ENCODE measurements around the gene GPR183.

Gene GPR183

DNA sequence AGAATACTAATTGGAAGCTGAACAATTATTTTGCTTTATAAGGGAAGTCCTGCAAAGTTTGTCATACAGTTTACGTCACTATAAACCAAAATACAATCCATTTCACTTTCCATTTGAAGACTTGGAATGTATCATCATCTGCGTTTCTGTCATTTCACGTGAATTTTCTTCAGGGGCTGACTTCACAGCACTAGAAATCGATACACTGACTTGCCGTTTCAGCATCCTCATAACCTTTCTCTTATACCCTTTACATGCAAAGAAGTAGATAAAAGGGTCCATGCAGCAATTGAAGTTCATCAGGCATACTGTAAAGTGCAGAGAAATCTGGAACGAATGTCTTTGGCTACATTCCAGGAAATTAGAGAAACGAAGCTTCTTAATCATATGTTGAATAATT lies 12.2 kb downstream of the GPR183 start:
- no peak for DNase-seq (ENCODE audit: low read depth, low spot score)

DNA sequence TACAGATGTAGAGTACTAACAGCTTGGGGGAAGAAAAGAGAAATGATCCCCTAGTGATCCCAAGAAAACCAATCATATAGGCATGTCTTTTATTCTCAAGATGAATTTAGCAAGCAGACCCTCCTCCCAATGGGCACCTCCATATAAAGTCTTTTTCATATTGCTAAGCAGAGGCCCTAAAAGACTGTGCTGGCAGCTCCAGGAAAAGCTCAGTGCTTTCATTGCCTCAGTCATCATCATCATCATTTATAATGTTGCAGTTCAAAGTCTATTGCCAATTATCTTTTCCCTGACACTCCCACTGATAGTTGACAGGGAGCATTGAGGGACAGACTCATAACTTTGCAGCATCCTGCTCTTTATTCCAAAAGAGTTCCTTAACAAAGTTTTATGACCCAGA lies 13.0 kb downstream of the GPR183 start:
- DNase-seq (ENCODE audit: low read depth, low spot score), result no peak

DNA sequence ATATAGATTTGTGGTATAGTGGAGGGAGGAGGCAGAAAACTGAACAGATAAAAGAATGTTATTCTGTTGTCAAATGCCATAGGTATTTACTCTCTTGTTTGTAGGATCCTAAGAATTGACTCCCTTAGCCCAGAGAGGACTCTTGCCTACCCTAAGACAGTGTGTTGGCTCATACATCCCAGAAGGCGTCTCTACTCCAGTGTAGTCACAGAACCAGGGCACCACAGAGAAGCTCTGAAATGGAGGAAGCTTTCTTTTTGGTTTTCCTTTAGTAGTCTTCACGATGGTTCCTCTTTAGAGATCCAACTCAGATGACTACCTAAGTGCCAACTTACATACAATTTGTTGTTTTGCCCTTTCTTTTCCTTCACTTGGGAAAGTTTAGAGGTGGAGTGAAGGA lies 14.0 kb downstream of the GPR183 start:
- DNase-seq (ENCODE audit: low read depth, low spot score), result no peak

DNA sequence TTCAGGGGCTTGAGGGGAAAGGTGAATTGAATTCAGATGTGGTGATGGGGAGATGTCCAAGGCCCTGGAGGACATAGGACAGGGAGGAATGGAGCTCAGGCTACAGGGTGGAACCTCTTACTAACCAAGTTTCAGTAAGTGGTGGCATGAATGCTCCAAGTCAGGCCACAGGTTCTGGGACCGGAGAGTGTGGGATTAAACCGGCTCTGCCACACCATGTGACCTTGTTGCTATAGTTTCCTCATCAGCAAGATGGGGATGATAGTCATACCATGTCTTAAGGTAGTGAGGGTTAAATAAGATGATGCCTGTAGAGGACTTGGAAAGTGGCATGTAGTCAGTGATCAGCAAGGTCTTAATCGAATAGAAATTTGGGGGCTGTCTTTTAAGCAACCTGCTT lies 16.3 kb downstream of the GPR183 start:
- DNase-seq (ENCODE audit: low read depth, low spot score), result no peak

DNA sequence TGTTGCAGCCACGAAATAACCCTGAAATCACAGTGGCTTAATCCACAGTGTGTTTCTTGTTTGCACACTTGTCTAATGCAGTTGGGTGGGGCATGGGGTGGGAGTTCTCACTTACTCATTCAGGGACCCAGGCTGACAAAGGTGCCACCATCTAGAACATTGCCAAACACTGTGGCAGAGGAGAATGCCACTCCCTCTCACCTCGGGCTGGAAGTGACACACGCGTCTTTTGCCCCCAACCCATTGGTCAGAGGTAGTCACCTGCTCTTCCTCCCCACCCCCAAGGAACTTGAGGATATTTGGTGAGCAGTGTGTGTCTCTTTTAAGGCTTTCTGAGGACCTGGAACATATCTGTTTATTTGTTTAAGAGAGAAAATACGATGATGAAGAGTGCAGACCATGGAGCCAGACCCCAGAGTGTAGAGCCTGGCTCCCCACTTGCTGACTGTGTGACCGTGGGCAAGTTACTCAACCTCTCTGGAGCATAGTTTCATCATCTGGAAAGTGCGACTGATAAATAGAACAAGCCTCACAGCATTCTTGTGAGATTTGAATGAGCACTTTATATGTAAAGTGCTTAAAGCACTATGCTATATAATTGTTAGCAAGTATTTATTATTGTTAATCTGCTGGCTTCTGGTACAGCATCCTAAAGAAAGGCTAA lies 17.4 kb downstream of the GPR183 start:
- no peak for DNase-seq (ENCODE audit: low read depth, low spot score)

DNA sequence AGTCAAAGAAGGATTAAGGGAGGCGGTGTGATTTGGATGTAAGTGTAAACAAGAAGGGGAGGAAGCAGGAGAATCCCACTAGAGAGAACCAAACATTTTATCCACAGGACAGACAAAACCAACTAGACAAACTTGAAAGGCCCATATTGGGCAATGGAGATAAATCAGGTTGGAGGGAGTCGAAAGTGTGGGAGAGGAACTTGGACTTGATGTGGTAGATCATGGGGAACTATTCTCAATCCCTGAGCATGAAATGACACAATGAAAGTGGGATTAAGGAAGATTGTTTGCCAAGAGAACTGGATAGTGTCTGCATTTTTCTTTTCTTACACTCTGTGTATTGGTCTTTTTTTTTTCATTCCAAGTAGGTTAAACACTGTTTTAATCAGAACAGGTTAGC lies 17.9 kb downstream of the GPR183 start:
- DNase-seq (ENCODE audit: low read depth, low spot score), result no peak

DNA sequence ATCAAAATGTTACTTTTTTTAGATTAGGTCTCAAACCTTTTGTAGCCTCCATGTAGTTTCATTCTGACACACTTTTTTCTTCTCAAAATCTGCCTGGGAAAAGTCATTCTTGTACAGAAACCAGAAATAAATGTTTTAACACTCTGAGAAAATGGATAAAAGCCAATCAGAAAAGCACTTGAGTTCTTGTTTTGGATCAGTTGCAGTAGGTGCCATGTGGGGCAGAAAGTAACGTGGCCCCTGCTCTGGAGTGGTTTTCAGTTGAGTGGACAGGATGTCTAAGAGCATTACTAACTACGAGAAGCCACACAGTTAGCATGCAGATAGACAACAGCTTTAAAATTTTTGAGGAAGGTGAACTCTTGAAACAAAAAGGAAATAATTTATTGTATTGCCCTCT lies 19.1 kb downstream of the GPR183 start:
- no peak for DNase-seq (ENCODE audit: low read depth, low spot score)

DNA sequence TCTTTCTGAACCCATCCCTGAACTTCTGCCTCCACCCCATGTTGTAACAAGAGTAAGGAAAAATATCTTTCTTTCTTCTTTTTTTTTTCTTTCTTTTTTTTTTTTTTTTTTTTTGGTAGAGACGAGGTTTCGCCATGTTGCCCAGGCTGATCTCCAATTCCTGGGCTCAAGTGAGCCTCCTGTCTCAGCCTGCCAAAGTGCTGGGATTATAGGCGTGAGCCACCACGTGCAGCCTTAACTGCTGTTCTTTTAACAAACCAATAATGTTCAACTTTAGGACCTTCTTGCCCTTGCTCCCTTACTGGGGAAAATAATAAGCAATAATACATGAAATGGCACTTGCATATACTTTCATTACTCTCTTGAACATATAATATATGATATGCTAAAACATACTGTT lies 19.6 kb downstream of the GPR183 start:
- no peak for DNase-seq (ENCODE audit: low read depth, low spot score)

DNA sequence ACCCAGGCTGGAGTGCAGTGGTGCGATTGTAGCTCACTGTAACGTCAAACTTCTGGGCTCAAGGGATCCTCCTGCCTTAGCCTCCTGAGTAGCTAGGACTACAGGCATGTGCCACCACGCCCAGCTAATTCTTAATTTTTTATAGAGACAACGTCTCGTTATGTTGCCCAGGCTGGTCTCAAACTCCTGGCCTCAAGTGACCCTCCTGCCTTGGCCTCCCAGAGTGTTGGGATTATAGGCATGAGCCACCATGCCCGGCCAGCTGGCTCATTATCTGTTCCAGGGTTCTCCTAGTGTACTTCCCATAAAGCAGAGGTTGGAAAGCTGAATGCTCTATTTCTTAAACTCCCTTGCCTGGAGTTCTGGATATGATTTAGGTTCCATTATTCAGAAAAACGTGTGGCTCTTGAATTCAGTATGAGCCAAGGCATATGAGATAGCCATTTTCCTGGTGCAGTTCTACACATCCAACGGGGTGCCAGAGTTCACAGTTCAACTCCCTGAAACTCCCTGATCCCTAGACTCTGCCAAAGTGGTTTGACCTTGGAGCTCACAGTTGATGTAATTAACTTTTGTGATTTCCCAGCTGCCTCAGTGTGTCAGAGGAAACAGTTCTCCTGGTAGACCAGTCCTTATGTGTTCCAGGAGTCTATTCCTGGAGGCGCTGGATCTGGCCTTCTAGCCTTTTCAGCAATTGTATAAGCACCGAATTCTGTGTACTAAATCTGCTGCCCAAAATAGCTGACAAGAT lies 21.6 kb downstream of the GPR183 start:
- DNase-seq (ENCODE audit: low read depth, low spot score), result no peak

DNA sequence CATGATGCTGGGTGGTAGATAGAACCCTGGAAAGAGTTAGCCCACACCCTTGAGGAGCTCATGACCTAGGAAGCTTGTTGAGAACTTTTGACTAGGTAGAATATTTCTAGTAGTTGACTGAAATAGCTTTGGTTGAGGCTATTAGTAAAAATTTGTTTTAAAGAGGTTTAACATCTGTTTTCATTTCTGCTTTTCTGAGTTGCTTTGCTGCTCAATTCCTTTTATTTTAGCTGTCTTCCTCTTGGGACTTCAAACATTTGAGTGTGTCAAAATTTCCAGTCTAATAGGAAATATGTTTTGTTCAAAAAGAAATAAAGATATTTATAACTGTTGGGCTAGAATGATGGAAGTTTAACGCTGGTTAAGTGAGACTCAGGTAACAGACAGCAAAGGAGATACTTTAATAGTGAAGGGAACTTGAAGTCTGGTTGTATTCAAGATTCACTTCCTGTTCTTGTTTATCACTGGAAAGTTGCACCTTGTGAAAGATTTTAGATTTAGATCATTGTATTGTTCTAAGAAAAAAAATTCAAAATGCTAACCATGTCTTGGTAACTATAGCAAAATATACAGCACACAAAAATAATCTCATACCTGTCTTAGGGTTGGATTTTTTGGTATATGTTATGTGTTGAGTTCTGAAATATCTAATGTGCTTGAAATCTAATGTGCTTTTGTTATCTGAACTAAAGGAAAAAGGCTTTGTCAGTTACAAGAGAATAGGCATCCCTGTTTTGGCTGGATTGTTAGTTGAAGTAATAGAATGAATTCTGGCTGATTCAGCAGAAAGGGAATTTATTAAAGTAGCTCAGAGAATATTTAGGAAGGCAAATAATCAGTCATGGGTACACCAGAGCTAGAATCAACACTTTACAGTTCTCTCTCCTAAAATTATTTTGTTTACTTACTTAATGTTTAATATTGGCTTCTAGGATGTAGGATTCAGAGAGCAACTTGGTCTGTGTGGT lies 24.7 kb downstream of the GPR183 start:
- DNase-seq (ENCODE audit: low read depth, low spot score), result no peak

DNA sequence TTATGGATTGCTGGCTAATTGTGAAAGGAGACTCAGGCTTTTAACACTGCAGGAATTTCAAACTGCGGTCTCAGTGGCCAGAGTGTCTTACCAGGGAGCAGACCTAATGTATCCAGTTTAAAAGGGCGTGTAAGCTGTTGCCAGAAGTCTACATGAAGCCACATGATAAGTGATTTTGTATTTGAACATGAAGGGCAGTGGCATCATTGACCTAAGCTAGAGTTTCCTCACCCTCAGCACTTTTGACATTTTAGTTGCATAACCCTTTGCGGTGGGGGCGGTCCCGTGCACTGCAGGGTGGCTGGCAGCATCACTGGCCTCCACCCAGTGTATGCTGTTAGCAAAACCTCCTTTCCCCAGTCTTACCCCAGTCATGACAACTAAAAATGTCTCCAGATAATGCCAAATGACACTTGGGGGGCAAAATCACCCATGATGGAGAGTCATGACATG lies 25.4 kb downstream of the GPR183 start:
- no peak for DNase-seq (ENCODE audit: low read depth, low spot score)

DNA sequence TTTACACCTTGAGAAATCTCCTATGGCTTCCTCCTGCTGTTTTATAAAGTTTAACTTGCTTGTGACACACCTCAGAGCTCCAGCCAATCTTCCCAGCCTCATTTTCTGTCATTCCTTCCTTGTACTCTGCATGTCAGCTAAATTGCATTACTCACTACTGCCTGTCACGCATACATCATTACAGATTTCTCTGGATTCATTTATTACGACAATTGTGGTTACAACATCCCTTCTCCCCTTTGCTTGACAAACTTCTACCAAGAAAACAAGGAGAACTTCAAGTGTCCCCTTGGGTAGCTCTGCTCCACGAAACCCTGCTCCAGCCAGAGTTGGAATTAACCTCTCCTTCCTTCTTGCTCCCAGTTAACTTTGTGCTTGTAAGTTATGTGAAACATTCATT lies 27.0 kb downstream of the GPR183 start:
- DNase-seq (ENCODE audit: low read depth, low spot score), result no peak

DNA sequence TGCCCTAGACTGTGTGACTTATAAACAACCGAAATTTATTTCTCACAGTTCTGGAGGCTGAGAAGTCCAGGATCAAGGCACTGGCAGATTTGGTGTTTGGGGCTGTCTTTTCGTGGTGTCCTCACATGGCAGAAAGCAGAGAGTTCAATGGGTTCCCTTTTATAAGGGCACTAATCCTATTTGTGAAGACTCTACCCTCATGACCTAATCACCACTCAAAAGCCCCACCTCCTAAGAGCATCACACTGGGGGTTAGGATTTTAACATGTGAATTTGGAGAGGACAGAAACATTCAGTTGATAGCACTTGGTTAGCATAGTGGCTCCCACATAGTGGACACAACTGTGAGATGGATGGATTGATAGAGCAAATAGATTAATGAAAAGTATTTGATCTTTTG lies 27.6 kb downstream of the GPR183 start:
- no peak for DNase-seq (ENCODE audit: low read depth, low spot score)

DNA sequence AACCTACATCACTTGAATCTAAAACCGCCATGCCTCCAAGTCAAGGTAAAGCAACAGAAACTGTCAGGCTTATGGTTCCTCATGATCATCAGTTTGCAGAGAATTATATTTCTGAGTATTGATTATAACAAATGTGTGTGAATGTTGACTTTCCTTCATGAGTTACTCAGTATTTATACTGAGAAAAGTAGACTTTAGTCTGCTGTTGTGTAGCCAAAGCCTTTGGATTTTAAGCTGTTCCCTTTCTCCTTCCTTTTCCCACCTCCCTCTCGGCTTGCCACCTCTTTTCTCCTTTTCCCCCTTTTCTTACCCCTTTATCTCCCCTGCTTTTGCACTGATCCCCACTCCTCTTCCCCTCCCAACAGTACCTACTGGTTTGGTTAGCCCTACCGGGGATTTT lies 28.4 kb downstream of the GPR183 start:
- no peak for DNase-seq (ENCODE audit: low read depth, low spot score)

DNA sequence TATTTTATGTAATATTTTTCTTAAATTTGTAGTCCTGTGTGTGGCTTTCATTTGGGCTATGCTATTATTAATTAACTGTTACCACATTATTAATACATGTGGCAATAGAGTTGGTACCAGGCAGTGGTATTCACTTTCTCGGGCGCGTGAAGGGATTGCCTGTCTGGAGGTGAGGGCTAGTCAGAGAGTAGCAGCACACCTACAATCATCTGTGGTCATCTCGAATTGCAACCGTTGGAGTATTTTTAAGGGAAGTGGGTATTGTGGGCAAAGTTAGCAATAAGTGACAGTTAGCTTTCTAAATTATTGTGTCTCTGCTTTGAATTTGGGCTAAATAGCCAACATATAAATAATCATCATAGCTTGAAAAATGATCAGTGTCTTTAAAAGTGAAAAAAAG lies 29.0 kb downstream of the GPR183 start:
- no peak for DNase-seq (ENCODE audit: low read depth, low spot score)

DNA sequence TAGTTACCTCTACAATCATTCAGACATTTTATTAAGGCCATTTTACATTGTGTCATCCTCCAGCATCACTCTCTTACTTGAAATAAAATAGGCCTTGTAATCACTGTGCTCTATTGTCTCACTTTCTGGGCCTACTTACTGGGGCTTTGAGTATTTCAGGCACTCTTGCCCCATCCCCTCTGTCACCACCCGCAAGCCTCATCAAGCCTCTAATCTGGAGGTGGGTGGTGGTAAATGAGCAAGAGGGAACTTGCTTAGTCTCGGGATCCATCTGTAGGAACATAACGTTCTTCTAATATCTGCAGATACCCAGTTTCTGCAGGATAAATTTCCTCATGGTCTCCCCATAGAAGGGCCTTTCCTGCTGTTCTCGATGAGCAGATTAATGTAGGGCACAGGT lies 29.6 kb downstream of the GPR183 start:
- no peak for DNase-seq (ENCODE audit: low read depth, low spot score)

DNA sequence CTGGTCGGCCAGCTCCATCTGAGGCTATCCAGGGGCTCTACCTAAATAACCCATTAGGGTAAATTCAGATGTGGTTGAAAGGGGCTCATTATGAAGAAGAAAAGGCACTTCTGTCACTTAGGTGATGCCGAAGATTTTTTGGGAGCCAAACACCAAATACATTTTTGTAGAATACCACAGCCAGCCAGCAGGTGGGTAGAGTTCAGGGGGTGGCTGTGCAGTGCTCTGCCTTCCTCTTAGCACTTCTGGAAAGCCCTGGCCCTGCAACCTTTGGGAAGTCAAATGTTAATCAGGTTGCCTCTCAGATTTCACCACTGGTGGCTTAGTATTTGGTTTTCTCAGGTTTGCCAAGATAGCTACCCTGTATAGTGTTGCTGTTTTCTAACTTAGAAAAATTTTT lies 30.5 kb downstream of the GPR183 start:
- no peak for DNase-seq (ENCODE audit: low read depth, low spot score)

DNA sequence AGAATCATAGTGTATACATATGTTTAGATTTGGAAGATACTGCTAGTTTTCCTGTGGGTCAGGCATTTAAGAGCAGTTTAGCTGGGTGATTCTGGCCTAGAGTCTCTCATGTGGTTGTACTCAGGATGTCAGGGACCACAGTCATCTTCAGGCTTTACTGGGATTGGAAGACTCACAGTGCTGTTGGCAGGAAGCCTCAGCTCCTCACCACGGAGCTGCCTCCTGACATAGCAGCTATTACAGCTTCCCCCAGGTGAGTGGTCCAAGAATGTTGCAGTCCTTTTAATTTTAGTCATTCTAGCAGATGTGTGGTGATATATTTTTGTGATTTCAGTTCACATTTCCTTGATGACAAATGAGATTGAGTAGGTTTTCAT lies 32.1 kb downstream of the GPR183 start:
- DNase-seq (ENCODE audit: low read depth, low spot score), result no peak

DNA sequence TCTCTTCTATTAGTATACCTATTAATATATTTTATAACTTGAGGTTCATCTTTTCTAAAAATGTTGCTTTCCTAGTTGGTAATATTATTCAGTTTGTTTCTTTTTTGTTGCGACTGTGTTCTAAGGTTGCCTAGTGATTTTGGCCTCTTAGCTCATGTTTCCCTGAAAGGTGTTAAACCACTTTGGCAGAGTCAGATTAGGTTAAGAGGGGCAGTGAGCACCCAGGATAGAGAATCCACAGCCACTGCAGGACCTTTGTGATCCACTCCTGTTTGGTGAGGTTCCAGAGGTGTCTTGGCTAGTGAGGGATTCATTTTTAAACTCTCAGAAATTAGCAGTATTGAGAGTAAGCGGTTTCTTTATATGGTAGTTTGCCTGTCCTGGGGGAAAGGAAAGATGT lies 34.1 kb downstream of the GPR183 start:
- no peak for DNase-seq (ENCODE audit: low read depth, low spot score)

DNA sequence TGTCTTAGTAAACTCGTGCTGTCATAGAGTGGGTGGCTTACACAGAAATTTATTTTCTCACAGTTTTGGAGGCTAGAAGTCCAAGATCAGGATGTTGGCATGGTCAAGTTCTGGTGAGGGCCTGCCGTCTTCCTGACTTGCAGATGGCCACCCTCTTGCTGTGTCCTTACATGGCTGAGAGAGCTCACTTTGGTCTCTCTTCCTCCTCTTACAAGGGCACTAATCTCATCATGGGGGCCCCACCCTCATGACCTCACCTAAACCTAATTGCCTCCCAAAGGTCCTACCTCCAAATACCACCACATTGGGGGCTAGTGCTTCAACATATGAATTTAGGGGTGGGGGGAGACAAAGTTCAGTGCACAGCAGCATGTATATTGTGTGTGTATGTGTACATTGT lies 34.7 kb downstream of the GPR183 start:
- no peak for DNase-seq (ENCODE audit: low read depth, low spot score)

DNA sequence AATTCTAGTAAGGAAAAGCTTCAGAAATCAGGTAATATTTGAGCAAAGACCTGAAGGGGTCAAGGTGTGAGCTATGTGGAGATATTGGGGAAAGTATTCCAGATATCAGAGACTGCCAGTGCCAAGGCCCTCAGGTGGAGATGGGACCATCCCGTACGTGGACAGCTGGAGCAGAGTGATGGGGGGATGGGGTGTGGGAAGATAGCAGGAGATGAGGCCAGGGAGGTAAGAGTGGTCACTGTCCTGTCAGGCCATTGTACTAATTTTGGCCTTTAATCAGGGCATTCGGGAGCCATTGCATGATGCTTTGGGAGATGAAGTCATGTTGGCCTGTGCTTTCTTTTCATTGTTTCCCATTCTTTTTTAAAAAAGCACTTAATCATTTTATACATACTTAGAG lies 36.0 kb downstream of the GPR183 start:
- DNase-seq (ENCODE audit: low read depth, low spot score), result no peak

DNA sequence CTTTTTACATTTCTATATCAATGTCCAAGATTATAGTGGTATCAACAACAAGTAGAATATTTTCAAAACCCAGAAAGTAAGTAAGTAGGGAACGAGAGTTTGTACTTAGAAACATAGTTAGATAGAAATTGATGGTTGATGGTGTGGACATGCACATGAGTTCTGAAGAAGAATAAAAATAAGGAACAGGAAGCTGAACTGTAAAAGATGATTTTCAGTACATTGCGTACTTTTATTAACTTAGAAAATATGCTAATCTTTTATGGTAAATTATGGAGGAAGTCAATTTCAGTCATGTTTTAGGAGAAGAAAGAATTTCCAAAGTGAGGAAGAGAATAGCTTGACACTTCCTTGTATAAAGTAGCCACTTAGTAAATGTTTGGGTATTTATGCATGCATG lies 36.7 kb downstream of the GPR183 start:
- no peak for DNase-seq (ENCODE audit: low read depth, low spot score)

Data from smooth muscle cell of the brain vasculature (primary cell).